HG03064 (cell line): ENCODE measurements around the gene BRMS1.

ENCODE experiments used
- ATAC-seq: cut with Tn5 transposase; IDR thresholded peaks from one replicate; pipeline ENCODE4 v1.9.1; 2021; ENCODE audit warnings: low read depth; ENCODE audit not compliant: unreplicated experiment

Gene BRMS1

GRCh38 chr11:66288671-66289547, 56.0 kb downstream of the BRMS1 start, which contains the start of gene YIF1A:
Gene YIF1A (minus strand): TSS chr11:66289143. CDS start chr11:66288985, 158 bp downstream.
- ATAC-seq, result peak; percentile 81

- ATAC-seq, result no peak
Measured at GRCh38 chr11:66287889-66288670, 56.8 kb downstream of the BRMS1 start.
